SH-SY5Y (cell line): ENCODE measurements around the gene PXDC1.

ENCODE experiments used
- GATA2 ChIP-seq: IDR thresholded peaks from 2 replicates; pipeline ENCODE4 v1.6.1; 2011; ENCODE audit warnings: mild to moderate bottlenecking, low read depth, low read length
- GATA3 ChIP-seq: IDR thresholded peaks from 2 replicates; pipeline ENCODE4 v1.6.1; 2011; ENCODE audit warnings: low read depth, mild to moderate bottlenecking, low read length, moderate library complexity

DNA sequence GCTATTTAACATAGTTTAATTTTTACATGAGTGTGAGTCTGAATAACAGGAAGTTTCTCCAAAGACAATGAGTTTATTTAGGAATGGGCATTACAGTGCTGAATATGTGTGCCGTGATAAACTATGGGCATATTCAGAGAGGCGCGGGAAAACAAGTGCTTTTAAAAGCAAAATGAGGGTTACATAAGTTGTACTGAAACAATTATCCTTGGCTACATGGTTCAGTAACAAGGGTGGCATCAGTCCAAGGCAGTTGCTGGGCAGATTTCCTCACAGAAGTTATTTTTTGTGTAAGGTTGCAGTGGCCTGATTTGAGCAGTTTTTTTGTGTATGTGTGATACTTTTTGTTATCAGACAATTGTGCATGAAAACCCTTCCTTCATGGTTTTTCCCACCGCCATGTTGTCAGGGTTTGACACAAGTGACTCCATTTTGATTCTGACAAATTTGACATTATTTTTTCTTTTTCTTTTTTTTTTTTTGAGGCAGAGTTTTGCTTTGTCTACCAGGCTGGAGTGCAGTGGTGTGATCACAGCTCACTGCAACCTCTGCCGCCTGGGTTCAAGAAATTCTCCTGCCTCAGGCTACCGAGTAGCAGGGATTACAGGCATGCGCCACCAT is 22.3 kb upstream of the PXDC1 start:
- TF ChIP-seq GATA2 (no peak), GATA3 (no peak)
